ENCODE data around the gene RASA2. TPM values are rescaled to one million over a fixed set of nuclear protein-coding genes. Genes with fewer than 3 reads are reported as not detected.
A peak's percentile ranks its signal among the peaks of the same experiment; 100 is the strongest.
"Not testable (repeated sequence)": the region's sequence is repeated elsewhere in the genome, so short reads cannot be mapped to it uniquely, and the experiment has no call there.

RASA2 gene
- total RNA-seq, 2 experiments from 2014 or later, result 42.4 to 54.8 TPM

GRCh38 chr3:141487521-141488252, 860 bp downstream of the RASA2 start:
- H3K27me3 Mint-ChIP-seq, result peaks cover 2% of the 10 kb centered on the region
- DNase-seq (peak; percentile 97), ATAC-seq (peak; percentile 73)
- no peaks in the 10 kb centered on the region for H3K9me3 Mint-ChIP-seq (ENCODE audit: low read depth)
- H3K4me3 Mint-ChIP-seq, result peak overlapping the region; percentile 83
- peaks cover 36% of the 10 kb centered on the region for H3K36me3 Mint-ChIP-seq
- H3K27ac Mint-ChIP-seq, result peak overlapping the region; percentile 98
- CTCF ChIA-PET, result interaction anchor here (1.0 to 3.0 kb wide), 8 partner anchors 11 to 74 kb away, joined by 4 to 19 read pairs (median 8); no protein-coding TSS in a partner anchor
- peaks cover 65% of the 10 kb centered on the region for H3K4me1 Mint-ChIP-seq

GRCh38 chr3:141489203-141489602, 2.4 kb downstream of the RASA2 start:
- no peak for ATAC-seq

GRCh38 chr3:141491081-141491480, 4.3 kb downstream of the RASA2 start:
- no peaks in the 10 kb centered on the region for H3K27me3 Mint-ChIP-seq
- no peak for ATAC-seq
- CTCF ChIA-PET, result interaction anchor here (1.0 to 1.7 kb wide), 3 partner anchors 10 to 62 kb away, joined by 3 to 5 read pairs (median 3); no protein-coding TSS in a partner anchor
- no peak for DNase-seq
- H3K9me3 Mint-ChIP-seq (ENCODE audit: low read depth), result peaks cover 8% of the 10 kb centered on the region
- no peak overlapping the region for H3K27ac Mint-ChIP-seq
- H3K4me1 Mint-ChIP-seq, result peaks cover 79% of the 10 kb centered on the region
- H3K4me3 Mint-ChIP-seq, result no peak overlapping the region
- peaks cover 56% of the 10 kb centered on the region for H3K36me3 Mint-ChIP-seq

More at GRCh38 chr3:141489203-141489602, 2.4 kb downstream of the RASA2 start:
- H3K36me3 Mint-ChIP-seq, result peaks cover 42% of the 10 kb centered on the region
- peak overlapping the region; percentile 83 for H3K4me3 Mint-ChIP-seq
- CTCF ChIA-PET, result interaction anchor here (0.9 to 3.0 kb wide), 3 partner anchors 64 to 424 kb away, joined by 3 to 14 read pairs (median 5); no protein-coding TSS in a partner anchor
- H3K4me1 Mint-ChIP-seq, result peaks cover 79% of the 10 kb centered on the region
- peak overlapping the region; percentile 64 for H3K27ac Mint-ChIP-seq
- DNase-seq, result peak; percentile 59
- H3K27me3 Mint-ChIP-seq, result no peaks in the 10 kb centered on the region
- H3K9me3 Mint-ChIP-seq (ENCODE audit: low read depth), result no peaks in the 10 kb centered on the region

GRCh38 chr3:141491929-141492328, 5.1 kb downstream of the RASA2 start:
- CTCF ChIA-PET, result interaction anchor here (1.0 to 2.7 kb wide), 5 partner anchors 9 to 69 kb away, joined by 3 to 9 read pairs (median 5); no protein-coding TSS in a partner anchor
- Mint-ChIP-seq H3K9me3 (ENCODE audit: low read depth) (peaks cover 8% of the 10 kb centered on the region), H3K27me3 (no peaks in the 10 kb centered on the region), H3K36me3 (peaks cover 63% of the 10 kb centered on the region), H3K4me3 (no peak overlapping the region), H3K4me1 (peaks cover 82% of the 10 kb centered on the region), H3K27ac (no peak overlapping the region)
- ATAC-seq (no peak), DNase-seq (no peak)

GRCh38 chr3:141493184-141493583, 6.4 kb downstream of the RASA2 start:
- Mint-ChIP-seq H3K27ac (no peak overlapping the region), H3K4me3 (no peak overlapping the region), H3K36me3 (peaks cover 64% of the 10 kb centered on the region), H3K9me3 (ENCODE audit: low read depth) (peaks cover 8% of the 10 kb centered on the region), H3K27me3 (no peaks in the 10 kb centered on the region), H3K4me1 (peaks cover 83% of the 10 kb centered on the region)
- CTCF ChIA-PET, result interaction anchor here (1.0 to 2.7 kb wide), 3 partner anchors 33 to 68 kb away, joined by 3 to 9 read pairs (median 9); no protein-coding TSS in a partner anchor
- DNase-seq, result no peak
- peak; percentile 37 for ATAC-seq

- CTCF ChIA-PET, result interaction anchor here (1.4 kb wide), 1 partner anchor 23 kb away, joined by 4 read pairs; no protein-coding TSS in a partner anchor
- not testable (repeated sequence) for H3K27ac Mint-ChIP-seq, H3K4me3 Mint-ChIP-seq, DNase-seq, H3K27me3 Mint-ChIP-seq, ATAC-seq
- peaks cover 60% of the 10 kb centered on the region for H3K36me3 Mint-ChIP-seq
- peaks cover 15% of the 10 kb centered on the region for H3K9me3 Mint-ChIP-seq (ENCODE audit: low read depth)
- peaks cover 76% of the 10 kb centered on the region for H3K4me1 Mint-ChIP-seq
Measured at GRCh38 chr3:141497589-141497988, 10.8 kb downstream of the RASA2 start.

GRCh38 chr3:141498598-141499223, 11.9 kb downstream of the RASA2 start:
- Mint-ChIP-seq H3K36me3 (peaks cover 59% of the 10 kb centered on the region), H3K4me3 (peak overlapping the region; percentile 67), H3K27ac (peak overlapping the region; percentile 94), H3K9me3 (ENCODE audit: low read depth) (peaks cover 15% of the 10 kb centered on the region), H3K27me3 (no peaks in the 10 kb centered on the region), H3K4me1 (peaks cover 65% of the 10 kb centered on the region)
- CTCF ChIA-PET, result interaction anchor here (1.1 to 1.6 kb wide), 6 partner anchors 11 to 63 kb away, joined by 3 to 13 read pairs (median 6); no protein-coding TSS in a partner anchor
- peak; percentile 88 for ATAC-seq
- peak; percentile 97 for DNase-seq

- H3K36me3 Mint-ChIP-seq, result peaks cover 55% of the 10 kb centered on the region
- peak; percentile 11 for ATAC-seq
- H3K27me3 Mint-ChIP-seq, result no peaks in the 10 kb centered on the region
- peaks cover 15% of the 10 kb centered on the region for H3K9me3 Mint-ChIP-seq (ENCODE audit: low read depth)
- H3K27ac Mint-ChIP-seq, result peak overlapping the region; percentile 94
- peaks cover 60% of the 10 kb centered on the region for H3K4me1 Mint-ChIP-seq
- CTCF ChIA-PET, result interaction anchor here (1.1 to 1.6 kb wide), 7 partner anchors 12 to 63 kb away, joined by 3 to 13 read pairs (median 6); no protein-coding TSS in a partner anchor
- H3K4me3 Mint-ChIP-seq, result peak overlapping the region; percentile 67
- DNase-seq, result no peak
Measured at GRCh38 chr3:141499284-141499683, 12.5 kb downstream of the RASA2 start.

GRCh38 chr3:141499965-141500364, 13.1 kb downstream of the RASA2 start:
- peaks cover 56% of the 10 kb centered on the region for H3K4me1 Mint-ChIP-seq
- peak overlapping the region; percentile 67 for H3K4me3 Mint-ChIP-seq
- CTCF ChIA-PET, result interaction anchor here (1.2 to 1.6 kb wide), 5 partner anchors 12 to 59 kb away, joined by 3 to 9 read pairs (median 4); partner anchors contain the start of gene RASA2
- no peaks in the 10 kb centered on the region for H3K27me3 Mint-ChIP-seq
- H3K36me3 Mint-ChIP-seq, result peaks cover 51% of the 10 kb centered on the region
- H3K27ac Mint-ChIP-seq, result peak overlapping the region; percentile 94
- ATAC-seq, result peak; percentile 10
- H3K9me3 Mint-ChIP-seq (ENCODE audit: low read depth), result peaks cover 12% of the 10 kb centered on the region
- no peak for DNase-seq

GRCh38 chr3:141500397-141500796, 13.6 kb downstream of the RASA2 start:
- no peaks in the 10 kb centered on the region for H3K27me3 Mint-ChIP-seq
- no peak for ATAC-seq
- CTCF ChIA-PET, result interaction anchor here (1.1 to 2.0 kb wide), 5 partner anchors 9 to 26 kb away, joined by 3 to 5 read pairs (median 4); partner anchors contain the start of gene RASA2

GRCh38 chr3:141505166-141505565, 18.3 kb downstream of the RASA2 start:
- DNase-seq (no peak), ATAC-seq (no peak)
- H3K9me3 Mint-ChIP-seq (ENCODE audit: low read depth), result peaks cover 5% of the 10 kb centered on the region
- no peak overlapping the region for H3K4me3 Mint-ChIP-seq
- H3K27me3 Mint-ChIP-seq, result no peaks in the 10 kb centered on the region
- H3K27ac Mint-ChIP-seq, result no peak overlapping the region
- H3K36me3 Mint-ChIP-seq, result peaks cover 33% of the 10 kb centered on the region
- H3K4me1 Mint-ChIP-seq, result peaks cover 30% of the 10 kb centered on the region
- CTCF ChIA-PET, result interaction anchor here (0.7 to 1.0 kb wide), 2 partner anchors 20 to 31 kb away, joined by 3 to 4 read pairs; no protein-coding TSS in a partner anchor

More at GRCh38 chr3:141500397-141500796, 13.6 kb downstream of the RASA2 start:
- H3K27ac Mint-ChIP-seq, result peak overlapping the region; percentile 94
- H3K4me1 Mint-ChIP-seq, result peaks cover 53% of the 10 kb centered on the region
- peak overlapping the region; percentile 67 for H3K4me3 Mint-ChIP-seq
- no peak for DNase-seq
- H3K36me3 Mint-ChIP-seq, result peaks cover 46% of the 10 kb centered on the region
- peaks cover 12% of the 10 kb centered on the region for H3K9me3 Mint-ChIP-seq (ENCODE audit: low read depth)

- no peak for ATAC-seq
- peaks cover 3% of the 10 kb centered on the region for H3K9me3 Mint-ChIP-seq (ENCODE audit: low read depth)
Measured at GRCh38 chr3:141506071-141506470, 19.2 kb downstream of the RASA2 start.

More at GRCh38 chr3:141506071-141506470, 19.2 kb downstream of the RASA2 start:
- DNase-seq, result no peak
- Mint-ChIP-seq H3K4me3 (no peak overlapping the region), H3K4me1 (peaks cover 34% of the 10 kb centered on the region), H3K36me3 (peaks cover 39% of the 10 kb centered on the region), H3K27me3 (no peaks in the 10 kb centered on the region), H3K27ac (no peak overlapping the region)
- CTCF ChIA-PET, result interaction anchor here (0.8 kb wide), 1 partner anchor 54 kb away, joined by 3 read pairs; no protein-coding TSS in a partner anchor

All from activated CD8-positive, alpha-beta memory T cell treated with anti-CD3 and anti-CD28 coated beads, Interleukin-2, amount 10 ng/mL, durations not matched to agents 7 days and 5 days (primary cell).